Fibroblast of peridontal ligament (primary cell): ENCODE results near the gene MAP3K14.
"Not testable (repeated sequence)": the region's sequence is repeated elsewhere in the genome, so short reads cannot be mapped to it uniquely, and the experiment has no call there.

Experiments
- DNase-seq: peaks from one replicate; pipeline ENCODE4 v3.0.0-alpha.2; 2010; ENCODE audit errors: extremely low read depth

MAP3K14 gene

DNA sequence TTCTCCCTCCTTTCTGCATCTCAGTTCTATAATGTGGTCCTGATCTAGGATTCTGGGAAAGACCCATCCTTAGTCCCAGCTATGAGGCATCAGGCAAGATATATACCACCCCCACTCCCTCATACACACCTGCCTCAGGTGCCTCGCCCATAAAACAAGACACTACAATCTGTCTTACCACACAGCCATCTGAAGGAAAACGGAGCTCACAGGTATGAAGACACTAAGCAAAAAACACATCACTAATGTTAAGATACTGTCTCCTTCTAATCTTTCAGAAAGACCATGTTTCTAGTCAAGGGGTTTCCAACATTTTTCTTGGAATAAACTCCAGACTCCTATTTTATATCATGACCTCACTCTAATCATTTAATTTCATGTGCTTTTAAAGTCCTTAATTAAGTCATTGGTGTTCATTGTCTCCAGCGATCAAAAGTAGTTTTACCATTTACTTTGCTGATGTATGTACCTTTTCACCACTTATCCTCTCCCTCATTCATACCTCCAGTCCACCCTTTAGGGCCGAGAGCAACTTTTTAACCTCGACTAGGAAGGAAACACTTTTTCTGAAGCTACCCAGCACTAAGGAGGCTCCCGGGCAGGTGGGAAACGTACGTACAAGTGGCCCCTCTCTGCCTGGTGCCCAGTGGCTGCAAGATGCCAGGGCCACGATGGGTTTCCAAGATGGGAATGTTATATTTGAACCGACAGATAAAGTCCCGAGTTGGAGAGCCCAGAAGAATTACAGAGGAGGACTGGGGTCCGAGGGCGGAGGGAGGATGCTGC lies 979 bp downstream of the MAP3K14 start:
- DNase-seq, result no peak

DNA sequence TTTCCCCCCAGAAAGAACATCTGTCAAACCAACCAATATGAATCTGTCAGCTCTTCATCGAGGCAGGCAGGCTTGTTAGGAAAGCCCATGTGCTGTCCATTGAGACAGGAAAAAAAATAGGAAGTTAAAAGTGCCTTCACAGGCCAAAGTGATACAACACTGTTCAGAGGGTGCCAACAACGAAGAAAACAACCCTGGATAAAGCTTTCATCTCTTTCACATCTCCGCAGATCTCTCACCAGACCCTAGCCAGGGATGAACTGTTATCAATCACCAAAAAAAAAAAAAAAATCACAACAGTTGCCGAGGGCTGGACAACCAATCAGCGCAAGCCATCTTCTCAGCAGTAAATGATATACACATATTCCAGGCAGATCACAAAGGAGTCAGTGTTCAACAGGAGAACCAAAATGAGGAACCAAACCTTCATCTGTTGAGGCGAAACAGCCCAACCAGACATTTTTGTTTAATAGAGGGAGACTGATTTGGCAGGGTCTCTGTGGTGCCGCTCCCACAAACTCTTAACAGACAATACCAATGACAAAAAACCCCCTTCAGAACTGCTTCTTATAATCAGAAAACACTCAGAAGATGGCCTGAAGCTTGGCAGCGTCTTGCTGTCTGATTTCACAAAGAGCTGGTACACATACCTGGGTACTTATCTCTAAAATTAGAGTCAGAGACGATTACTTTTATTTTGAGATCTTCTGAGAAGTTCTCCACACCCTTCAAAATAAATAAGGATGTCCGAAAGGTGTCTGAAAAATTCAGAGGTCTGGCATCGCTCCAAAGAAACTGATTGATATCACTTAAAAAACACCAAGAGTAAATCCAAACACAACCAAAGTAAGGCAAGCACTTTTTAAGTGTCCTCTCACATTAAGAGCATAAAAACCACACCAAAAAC lies 1.8 kb downstream of the MAP3K14 start:
- no peak for DNase-seq

DNA sequence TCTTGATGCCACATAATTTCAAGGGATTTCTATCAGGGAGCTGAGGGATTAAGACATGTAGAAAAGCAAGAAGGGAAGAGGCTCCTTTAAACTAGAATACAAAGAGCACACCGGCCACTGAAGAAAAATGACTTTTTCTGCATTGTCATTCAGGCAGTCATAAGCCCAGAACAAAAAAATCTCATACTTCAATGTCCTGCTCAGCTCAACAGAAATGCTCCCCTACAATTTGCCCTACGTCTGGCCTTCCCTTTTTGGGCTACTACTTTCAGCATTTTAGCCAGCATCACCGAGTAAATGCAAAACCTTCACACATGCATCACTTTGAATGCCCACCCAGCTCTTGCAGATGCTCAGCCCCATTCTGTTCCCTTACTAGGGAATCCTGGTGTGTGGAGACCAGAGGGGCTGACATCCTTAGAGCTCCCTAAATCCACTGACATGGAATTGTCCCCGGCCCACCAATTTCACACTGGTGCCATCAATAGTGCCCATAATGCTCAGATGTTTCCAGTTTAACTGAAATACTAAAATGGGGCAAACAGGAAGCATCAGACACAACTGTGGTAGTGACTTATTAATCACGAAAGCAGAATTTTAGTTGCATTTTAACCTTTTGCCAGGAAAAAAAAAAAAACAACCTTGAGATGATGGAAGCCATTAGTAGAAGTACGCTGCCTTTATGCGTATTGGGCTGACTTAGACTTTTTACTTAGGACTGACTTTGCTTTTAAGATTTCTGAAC lies 2.7 kb downstream of the MAP3K14 start:
- no peak for DNase-seq

DNA sequence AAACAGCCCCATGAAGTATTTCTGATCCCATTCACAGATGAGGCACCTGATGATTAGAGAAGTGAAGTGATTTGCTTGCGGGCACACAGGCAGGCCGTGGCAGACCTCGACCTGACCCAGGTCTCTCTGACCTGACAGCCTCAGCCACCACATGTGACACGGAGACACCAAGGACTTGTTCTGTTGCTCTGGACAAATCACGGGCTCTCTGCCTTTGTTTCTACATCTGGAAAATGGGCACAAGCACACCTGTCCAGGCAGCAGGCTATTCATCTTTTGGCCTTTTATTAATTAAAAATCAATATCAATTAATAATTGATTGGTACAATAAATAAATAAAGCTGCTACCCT lies 3.4 kb downstream of the MAP3K14 start:
- no peak for DNase-seq

DNA sequence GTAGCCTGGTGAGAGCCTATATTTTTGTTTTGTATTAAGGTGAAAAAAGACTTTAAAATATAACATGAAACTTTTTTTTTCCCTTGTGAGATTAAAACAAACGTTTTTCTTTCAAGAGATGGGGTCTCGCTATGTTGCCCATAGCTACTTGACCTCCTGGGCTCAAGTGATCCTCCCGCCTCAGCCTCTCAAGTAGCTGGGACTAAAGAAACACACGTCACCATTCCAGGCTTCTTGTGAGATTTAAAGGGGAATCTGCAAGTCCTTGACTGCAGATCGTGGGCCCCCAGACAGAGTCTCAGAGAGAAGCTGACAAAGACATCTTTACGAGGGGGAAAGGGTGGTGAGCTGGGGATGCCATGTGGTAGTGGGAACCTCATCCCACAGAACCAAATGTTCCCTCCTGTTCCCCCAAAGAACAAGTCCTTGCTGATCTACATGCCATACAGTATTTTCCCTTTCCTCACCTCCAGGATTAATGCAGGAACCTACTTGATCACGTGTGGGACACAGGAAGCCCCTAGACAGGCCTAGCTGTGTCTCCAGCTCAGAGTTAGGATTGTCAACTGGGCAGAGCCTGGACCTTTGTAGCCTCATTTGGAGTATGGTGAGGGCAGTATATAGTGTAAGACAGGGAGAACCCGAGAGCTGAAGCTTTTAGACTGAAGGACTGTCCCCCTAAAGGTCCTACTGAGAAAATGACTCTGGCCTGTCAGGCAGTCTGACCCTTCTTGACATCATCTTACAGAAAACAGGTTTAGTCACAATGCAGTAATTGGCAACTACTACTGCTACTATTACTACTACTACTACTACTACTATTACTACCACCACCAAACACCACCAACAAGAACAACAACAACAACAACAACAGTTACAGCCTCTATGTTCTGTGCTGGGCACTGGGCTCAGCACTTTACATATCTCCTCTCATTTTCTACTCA lies 4.1 kb downstream of the MAP3K14 start:
- no peak for DNase-seq

DNA sequence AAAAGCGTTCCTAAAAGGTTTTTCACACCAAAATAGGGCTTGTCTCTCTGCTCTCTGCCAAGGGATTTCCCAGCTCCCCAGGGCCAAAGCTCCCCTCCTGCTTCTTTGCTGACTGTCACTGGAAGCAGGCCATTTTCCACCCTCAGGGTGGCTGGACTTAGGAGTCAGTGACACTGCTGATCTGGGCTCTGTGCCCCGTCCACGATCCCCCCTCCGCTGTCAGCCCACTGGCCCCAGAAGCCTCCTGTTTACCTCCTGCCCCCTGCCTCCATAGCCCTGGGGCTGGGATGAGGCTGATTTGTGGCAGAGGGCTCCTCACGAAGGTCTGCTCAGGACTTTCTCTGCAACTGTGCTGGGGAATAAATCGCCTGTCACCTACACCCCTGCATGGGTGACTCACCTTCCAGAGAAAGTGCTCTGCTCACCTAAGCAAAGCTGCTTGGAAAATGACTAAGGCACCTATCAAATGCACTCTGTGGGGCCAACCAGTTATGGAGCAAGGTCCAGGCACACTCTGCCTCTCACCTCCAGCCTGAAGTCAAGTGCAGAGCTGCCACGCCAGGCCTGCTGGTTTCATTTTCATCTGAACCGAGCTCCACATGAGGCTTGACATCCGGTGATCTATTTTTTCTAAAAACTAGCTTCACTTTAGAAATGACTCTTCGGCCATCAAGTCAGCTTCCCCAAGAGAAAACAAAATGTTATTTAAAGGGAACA lies 4.9 kb downstream of the MAP3K14 start:
- no peak for DNase-seq

DNA sequence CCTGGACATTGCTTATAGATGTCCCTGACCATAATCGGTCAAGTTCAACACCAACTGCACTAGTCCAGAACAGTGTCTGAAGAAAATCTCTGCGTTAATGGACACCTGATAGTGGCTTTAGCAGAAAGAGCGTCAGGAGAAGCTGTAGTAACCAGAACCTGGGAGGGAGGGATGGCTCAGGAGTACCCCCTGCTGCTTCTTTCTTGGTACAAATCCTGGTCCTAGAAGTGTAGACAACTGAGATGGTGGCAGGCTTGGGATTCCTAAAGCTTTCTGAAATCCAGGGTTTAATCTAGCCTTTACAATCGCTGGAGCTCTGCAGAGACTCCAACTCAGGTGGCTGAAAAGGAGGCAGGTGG lies 5.4 kb downstream of the MAP3K14 start:
- no peak for DNase-seq

DNA sequence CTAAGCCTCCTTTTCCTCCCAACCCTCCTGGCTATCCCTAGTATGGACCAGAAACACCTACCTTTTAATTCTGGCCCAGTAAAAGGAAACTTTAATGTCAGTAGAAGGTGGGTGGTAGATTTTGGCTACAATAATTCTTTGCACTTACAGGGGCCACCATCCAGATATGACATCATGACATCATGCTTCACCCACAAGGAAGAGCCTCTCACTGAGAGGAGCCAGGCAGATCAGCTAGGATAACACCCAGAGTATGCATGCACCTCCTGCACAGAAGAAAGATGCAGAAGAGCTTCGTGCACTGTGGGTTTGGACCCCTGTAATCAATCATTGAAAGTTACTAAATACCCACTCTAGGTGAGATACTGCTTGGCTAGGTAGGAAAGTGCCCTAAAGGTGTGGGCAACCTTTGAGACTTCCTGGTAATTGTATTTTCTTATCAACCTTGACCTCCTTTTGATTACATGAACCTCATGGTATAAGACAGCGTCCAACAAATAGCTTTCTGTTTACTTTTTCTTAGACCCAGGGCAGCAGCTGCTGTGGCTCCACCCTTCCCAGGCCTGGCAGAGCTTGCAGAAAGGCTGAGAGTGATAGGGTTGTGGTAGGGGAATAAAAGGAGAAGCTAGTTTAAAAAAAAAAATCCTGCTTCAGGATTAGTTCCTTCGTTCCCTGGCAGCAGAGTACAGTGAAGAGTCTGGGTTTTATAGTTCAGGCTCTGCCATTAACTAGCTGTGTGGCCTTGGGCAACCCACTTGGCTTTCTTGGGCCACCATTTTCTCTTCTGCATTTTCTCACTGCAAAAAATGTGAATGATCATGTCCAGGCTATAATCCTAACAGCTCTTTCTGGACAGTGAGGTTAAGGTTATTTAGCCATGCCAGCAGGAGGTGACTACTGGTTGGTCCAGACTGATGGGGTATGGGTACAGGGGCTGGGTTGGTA lies 6.2 kb downstream of the MAP3K14 start:
- peak; percentile 58 for DNase-seq

DNA sequence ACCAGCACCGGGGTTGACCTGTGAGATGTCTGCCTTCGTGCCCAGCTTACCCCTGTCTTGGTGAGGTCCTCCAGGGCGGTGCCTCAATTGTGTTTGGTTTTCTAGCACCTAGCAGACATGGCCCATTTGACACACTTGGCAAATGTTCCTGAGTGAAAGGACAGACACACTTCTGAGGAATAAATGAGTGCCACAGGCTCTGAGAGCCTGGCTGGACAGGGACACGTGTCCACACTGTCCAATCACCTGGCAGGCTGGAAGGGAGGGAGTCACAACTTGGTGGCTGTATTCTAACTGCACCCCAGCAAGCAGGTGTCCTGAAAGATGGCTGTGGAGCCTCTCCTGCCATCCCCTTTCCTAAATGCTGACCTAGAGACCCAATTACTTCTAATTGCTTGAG lies 7.4 kb downstream of the MAP3K14 start:
- no peak for DNase-seq

DNA sequence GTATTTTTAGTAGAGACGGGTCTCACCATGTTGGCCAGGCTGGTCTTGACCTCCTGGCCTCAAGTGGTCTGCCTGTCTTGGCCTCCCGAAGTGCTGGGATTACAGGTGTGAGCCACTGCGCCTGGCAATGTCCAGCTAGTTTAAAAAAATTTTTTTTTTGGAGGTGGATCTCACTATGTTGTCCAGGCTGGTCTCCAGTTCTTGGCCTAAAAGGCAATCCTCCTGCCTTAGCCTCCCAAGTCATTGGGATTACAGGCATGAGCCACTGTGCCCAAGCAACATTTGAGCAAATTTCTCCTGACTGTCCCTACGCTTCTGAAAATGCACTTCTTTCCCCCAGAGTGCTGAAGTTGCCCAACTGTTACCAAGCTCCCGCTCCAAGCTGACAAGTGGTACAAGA lies 8.0 kb downstream of the MAP3K14 start:
- DNase-seq, result no peak

DNA sequence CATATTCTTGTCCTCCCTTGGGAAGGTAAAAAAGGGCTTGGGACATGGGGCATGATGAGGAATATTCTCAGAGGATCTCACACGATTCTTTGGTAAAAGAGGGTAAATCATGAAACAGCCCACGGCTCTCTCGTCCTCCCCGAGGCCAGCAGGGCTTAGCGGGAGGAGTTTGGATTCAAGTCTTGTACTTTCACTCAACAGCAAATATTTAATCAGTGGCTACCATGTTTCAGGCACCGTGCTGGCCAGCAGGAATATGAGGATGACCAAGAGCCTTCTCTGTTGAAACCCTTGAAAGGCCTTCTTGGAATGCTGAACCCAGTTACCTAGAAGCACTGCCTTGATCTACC lies 8.8 kb downstream of the MAP3K14 start:
- no peak for DNase-seq

DNA sequence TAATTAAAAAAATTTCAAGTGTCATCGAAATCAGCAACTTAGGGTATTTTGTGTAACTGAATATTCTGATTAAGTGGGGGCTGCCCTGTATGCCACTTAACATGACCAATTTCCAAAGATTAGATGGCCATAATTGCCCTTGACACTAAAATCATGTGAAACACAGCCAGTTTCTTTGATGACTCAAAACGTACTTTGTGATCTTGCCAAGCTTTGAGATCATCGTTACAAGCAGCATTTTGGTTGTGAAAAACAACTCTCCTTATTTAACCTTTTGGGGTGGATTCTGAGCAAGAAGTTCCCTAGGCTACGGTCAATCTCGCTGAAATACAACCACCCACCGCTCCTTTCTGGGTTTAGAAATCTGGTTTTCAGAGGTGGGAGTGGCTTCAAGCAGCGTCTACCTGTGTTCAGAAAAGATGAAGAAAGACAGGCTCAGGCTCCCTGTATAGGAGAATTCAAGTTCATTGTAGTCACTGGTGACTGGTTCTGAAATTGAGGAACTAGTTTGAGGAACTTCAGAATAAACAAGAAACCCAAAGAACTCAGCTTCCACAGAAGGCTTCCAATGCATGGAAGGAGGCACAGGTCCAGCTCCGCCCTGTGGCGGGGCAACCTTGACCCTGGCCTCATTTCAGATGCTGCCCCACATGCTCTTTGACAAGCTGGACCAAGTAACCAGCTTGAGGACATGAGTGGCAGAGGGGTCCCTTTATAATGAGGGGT lies 9.4 kb downstream of the MAP3K14 start:
- peak; percentile 94 for DNase-seq

DNA sequence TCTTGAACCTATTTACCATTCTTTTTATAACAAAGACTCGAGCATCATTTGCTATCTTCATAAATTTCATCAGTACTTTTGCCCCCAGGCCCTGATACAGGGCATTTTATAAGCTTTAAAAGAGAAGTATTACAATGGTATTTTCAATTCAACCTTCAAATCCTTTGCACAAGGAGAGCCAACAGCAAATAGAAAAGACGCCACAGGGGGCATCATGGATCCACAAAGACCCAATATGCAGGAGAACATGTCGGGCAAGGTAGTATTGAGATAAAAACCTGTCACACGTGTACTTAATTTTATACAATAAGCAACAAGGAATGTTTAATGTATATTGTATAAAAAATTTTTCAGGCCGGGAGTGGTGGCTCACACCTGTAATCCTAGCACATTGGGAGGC lies 10.2 kb downstream of the MAP3K14 start:
- no peak for DNase-seq

DNA sequence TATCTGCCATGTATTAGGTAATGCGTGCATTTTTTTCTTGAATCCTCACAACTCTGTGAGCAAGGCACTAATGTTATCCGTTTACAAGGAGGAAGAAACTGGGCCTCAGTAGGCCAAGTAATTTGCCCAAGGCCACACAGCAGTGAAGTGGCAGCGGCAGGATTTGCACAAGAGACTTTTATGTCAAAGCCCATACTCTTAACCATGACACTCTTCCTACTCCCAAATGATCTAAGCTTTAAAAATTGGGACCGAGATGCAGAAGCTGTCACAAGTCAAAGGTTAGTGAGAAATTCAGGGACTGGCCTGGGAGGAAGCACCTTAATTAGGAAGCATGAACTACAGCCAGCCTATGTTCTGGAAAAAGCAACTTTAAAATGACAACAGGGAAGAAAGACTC lies 10.7 kb downstream of the MAP3K14 start:
- no peak for DNase-seq

DNA sequence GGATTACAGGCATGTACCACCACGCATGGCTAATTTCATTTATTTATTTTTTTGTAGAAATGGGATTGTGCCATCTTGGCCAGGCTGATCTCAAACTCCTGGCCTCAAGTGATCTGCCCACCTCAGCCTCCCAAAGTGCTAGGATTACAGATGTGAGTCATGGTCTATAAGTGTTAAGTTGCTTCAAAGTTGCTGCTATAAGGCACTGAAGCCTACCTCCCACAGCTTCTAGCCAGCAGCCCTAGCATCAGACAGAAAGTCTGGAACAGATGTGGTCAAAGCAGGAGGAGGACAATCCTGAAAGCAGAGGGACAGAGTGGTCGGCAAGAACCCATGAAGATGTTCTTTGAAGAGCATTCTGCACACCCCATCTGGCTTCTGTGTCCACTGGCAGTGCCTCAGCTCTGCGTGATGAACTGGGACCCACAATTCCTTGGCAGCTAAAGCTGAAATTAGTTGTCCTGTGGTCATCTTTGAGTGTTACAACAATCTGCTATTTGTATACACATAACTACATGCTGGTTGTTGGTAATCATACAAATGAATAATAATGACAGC lies 11.2 kb downstream of the MAP3K14 start:
- peak; percentile 44 for DNase-seq

DNA sequence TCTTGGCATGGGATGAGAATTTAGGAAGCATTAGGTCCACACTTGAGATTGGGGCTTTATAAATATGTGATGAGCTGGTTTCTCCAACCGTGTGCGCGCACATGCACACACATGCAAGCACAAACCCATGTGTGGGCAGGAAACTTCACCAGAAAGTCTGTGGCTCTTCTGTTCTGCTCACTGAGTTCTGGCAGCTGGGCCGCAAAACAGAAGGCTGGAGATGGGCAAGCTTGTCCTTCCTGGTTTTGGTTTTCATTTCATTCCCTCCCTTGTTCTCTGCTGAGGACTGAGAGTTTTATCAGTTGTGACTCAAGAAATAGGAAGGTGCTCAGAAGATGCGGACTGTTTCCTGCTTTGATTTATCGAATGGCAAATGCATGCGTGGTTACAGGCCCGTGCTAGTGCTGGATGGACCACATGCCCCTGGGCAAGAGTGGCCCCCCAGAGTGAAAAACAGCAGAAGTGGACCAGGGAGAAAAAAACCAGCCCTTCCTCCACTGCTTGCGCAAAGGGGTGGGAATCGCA lies 14.1 kb downstream of the MAP3K14 start:
- no peak for DNase-seq

DNA sequence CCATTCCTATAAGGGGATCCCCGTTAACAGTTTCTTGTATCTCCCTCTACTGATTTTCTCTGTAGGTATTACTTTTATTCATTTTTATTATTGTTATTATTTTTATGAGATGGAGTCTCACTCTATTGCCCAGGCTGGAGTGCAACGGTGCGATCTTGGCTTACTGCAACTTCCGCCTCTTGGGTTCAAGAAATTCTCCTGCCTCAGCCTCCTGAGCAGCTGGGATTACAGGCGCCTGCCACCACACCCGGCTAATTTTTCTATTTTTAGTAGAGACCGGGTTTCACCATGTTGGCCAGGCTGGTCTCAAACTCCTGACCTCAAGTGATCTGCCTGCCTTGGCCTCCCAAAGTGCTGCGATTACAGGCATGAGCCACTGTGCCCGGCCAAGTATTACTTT lies 14.6 kb downstream of the MAP3K14 start:
- not testable (repeated sequence) for DNase-seq

DNA sequence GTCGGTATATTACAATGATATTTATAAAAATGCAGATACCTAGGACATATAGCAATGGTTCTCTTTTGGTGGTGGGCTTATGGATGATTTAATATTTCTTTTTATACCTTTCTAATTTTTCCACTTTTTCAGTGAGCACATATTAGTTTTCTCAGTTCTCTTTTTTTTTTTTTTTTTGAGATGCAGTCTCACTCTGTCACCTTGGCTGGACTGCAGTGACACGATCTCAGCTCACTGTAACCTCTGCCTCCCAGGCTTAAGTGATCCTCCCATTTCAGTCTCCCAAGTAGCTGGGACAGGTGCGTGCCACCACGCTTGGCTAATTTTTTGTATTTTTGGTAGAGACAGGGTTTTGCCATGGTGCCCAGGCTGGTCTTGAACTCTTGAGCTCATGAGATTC lies 15.1 kb downstream of the MAP3K14 start:
- DNase-seq, result no peak
